Endodermal cell (in vitro differentiated cells): ENCODE results near the gene PSD2. TPM values are rescaled to one million over a fixed set of nuclear protein-coding genes. Genes with fewer than 3 reads are reported as not detected.

Experiments used
- DNase-seq: peaks from one replicate; pipeline ENCODE4 v3.0.0-alpha.2; 2017
- H3K27ac ChIP-seq: 2 replicates; pipeline ENCODE4 v1.5.1; 2013; ENCODE audit warnings: mild to moderate bottlenecking, low read depth, low read length, moderate library complexity
- H3K27me3 ChIP-seq: 2 replicates; pipeline ENCODE4 v1.6.1; 2013; ENCODE audit warnings: mild to moderate bottlenecking, low read length, moderate library complexity; ENCODE audit not compliant: insufficient read depth, control insufficient read depth, poor library complexity, severe bottlenecking
- H3K36me3 ChIP-seq: 2 replicates; pipeline ENCODE4 v1.7.0; 2013; ENCODE audit warnings: mild to moderate bottlenecking, low read length, moderate library complexity; ENCODE audit not compliant: control insufficient read depth, insufficient read depth
- H3K4me1 ChIP-seq: one replicate; pipeline ENCODE4 v1.7.0; 2013; ENCODE audit warnings: low read length; ENCODE audit not compliant: control insufficient read depth, insufficient read depth
- H3K4me3 ChIP-seq: 2 replicates; pipeline ENCODE4 v1.5.1; 2013; ENCODE audit warnings: mild to moderate bottlenecking, low read length, moderate library complexity
- H3K9ac ChIP-seq: 2 replicates; pipeline ENCODE4 v1.6.1; 2013; ENCODE audit warnings: mild to moderate bottlenecking, low read length, moderate library complexity; ENCODE audit not compliant: poor library complexity, severe bottlenecking; ENCODE audit errors: extremely low read depth
- H3K9me3 ChIP-seq: 2 replicates; pipeline ENCODE4 v1.6.1; 2013; ENCODE audit warnings: mild to moderate bottlenecking, low read length, moderate library complexity; ENCODE audit not compliant: control insufficient read depth
- H3K27ac Mint-ChIP-seq: 2 replicates; pipeline ENCODE4 v1.8.0; 2020; ENCODE audit warnings: mixed read lengths
- H3K27me3 Mint-ChIP-seq: 2 replicates; pipeline ENCODE4 v1.8.0; 2021; ENCODE audit warnings: mild to moderate bottlenecking, mixed read lengths; ENCODE audit not compliant: insufficient read depth
- H3K36me3 Mint-ChIP-seq: 2 replicates; pipeline ENCODE4 v1.8.0; 2020; ENCODE audit warnings: low read depth, mixed read lengths
- H3K4me1 Mint-ChIP-seq: 2 replicates; pipeline ENCODE4 v1.8.0; 2020; ENCODE audit warnings: mixed read lengths
- H3K4me3 Mint-ChIP-seq: 2 replicates; pipeline ENCODE4 v1.8.0; 2020; ENCODE audit warnings: mild to moderate bottlenecking, moderate library complexity, mixed read lengths
- H3K9me3 Mint-ChIP-seq: 2 replicates; pipeline ENCODE4 v1.8.0; 2020; ENCODE audit warnings: mild to moderate bottlenecking, mixed read lengths
- WGBS, 2 experiments: methylation state at CpG; one replicate each; pipeline versions ENCODE4 v1.1.5 to v1.1.7; 2013; ENCODE audit warnings: missing lambda C conversion rate in 2 of 2, mixed read lengths in 1 of 2; ENCODE audit not compliant: insufficient coverage in 1 of 2, insufficient read length in 1 of 2; 5-methylcytosine and 5-hydroxymethylcytosine counted together
- total RNA-seq, 2 donors: library from RNA; stranded (reverse); fragmentation: NEBNext Ultra II Directional in 1 of 2; extraction: Animal tissue kit (Norgen Biotek cat#: 25700) in 1 of 2; gene quantifications; 2 replicates in 1 of 2; 3 replicates in 1 of 2; pipeline ENCODE4 v1.2.1, GENCODE V29; 2021
- TF ChIP-seq, protein P1 (sequence below): fragments of 200-600 bp; sonication (generic); conservative IDR thresholded peaks from 2 replicates; pipeline ENCODE4 v1.5.0; 2021; ENCODE audit warnings: antibody characterized with exemption, mild to moderate bottlenecking

The PSD2 gene
- total RNA-seq, 2 donors from 2014 or later = 0.55 to 2.5 TPM

DNA sequence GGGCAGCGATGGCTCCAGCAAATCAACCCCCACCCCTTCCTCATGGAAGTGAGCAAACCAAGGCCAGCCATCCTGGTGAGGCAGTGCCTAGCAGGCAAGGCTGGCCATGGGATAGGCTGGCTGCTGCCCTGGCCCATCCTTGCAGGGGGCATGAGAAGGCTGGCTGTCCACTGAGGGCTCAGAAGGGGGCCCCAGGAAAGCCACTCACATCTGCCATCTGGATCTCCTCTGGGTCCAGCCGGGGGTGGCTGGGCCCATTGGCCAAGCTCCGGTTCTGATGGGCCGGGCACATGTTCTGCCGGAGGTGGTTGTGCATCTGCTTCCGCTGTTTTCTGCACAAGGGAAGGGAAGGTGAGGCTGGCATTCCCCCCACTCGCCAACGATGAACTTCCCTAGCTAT is 57.1 kb downstream of the PSD2 start:
- Mint-ChIP-seq H3K27ac (no peak overlapping the region), H3K4me1 (peaks cover 6% of the 10 kb centered on the region), H3K27me3 (peaks cover 42% of the 10 kb centered on the region), H3K9me3 (no peaks in the 10 kb centered on the region), H3K36me3 (peaks cover 10% of the 10 kb centered on the region), H3K4me3 (no peak overlapping the region)
- H3K4me3 ChIP-seq = no peak overlapping the region
- no peak overlapping the region for H3K9ac ChIP-seq
- no peak for DNase-seq
- no peaks in the 10 kb centered on the region for H3K4me1 ChIP-seq
- no peak overlapping the region for H3K27ac ChIP-seq
- TF ChIP-seq, protein P1, sequence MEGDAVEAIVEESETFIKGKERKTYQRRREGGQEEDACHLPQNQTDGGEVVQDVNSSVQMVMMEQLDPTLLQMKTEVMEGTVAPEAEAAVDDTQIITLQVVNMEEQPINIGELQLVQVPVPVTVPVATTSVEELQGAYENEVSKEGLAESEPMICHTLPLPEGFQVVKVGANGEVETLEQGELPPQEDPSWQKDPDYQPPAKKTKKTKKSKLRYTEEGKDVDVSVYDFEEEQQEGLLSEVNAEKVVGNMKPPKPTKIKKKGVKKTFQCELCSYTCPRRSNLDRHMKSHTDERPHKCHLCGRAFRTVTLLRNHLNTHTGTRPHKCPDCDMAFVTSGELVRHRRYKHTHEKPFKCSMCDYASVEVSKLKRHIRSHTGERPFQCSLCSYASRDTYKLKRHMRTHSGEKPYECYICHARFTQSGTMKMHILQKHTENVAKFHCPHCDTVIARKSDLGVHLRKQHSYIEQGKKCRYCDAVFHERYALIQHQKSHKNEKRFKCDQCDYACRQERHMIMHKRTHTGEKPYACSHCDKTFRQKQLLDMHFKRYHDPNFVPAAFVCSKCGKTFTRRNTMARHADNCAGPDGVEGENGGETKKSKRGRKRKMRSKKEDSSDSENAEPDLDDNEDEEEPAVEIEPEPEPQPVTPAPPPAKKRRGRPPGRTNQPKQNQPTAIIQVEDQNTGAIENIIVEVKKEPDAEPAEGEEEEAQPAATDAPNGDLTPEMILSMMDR = no peak
- WGBS, 2 experiments = 87 to 96% methylated on average over 5 to 8 of the region's 8 CpGs
- no peaks in the 10 kb centered on the region for H3K9me3 ChIP-seq
- H3K27me3 ChIP-seq = peaks cover 20% of the 10 kb centered on the region
- no peaks in the 10 kb centered on the region for H3K36me3 ChIP-seq

DNA sequence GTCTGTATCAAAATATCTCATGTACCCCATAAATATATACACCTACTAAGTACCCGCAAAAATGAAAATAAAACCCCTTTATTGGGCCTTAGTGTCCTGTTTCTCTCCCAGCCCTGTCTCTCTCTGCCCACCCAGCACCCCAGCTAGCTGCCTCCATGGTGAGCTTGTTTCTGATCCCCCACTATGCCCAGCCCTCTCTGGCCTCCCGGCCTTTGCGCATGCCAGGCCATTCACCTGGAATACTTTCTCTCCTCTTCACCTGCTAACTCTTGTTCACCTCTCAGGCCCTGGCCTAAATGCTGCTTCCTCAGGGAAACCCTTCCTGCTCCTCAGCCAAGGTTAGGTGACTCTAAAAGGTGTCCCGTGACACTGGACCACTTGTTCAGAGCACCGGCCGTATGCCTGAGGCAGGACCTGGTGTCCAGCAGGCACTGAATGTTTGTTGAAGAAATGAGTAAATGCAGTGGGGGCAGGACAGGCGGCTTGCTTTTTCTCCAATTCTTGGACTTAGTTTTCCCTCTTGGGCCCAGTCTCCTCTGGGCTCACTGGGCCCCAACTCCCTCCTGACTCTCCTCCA is 58.5 kb downstream of the PSD2 start:
- Mint-ChIP-seq H3K27me3 (peaks cover 37% of the 10 kb centered on the region), H3K4me1 (peaks cover 6% of the 10 kb centered on the region), H3K9me3 (no peaks in the 10 kb centered on the region), H3K27ac (no peak overlapping the region), H3K36me3 (peaks cover 10% of the 10 kb centered on the region), H3K4me3 (no peak overlapping the region)
- no peaks in the 10 kb centered on the region for H3K9me3 ChIP-seq
- TF ChIP-seq, protein P1 = no peak
- H3K4me3 ChIP-seq = no peak overlapping the region
- no peak for DNase-seq
- peaks cover 18% of the 10 kb centered on the region for H3K27me3 ChIP-seq
- no peak overlapping the region for H3K27ac ChIP-seq
- no peak overlapping the region for H3K9ac ChIP-seq
- H3K36me3 ChIP-seq = no peaks in the 10 kb centered on the region
- 94 to 96% methylated on average over 6 to 7 of the region's 7 CpGs for WGBS, 2 experiments
- no peaks in the 10 kb centered on the region for H3K4me1 ChIP-seq

DNA sequence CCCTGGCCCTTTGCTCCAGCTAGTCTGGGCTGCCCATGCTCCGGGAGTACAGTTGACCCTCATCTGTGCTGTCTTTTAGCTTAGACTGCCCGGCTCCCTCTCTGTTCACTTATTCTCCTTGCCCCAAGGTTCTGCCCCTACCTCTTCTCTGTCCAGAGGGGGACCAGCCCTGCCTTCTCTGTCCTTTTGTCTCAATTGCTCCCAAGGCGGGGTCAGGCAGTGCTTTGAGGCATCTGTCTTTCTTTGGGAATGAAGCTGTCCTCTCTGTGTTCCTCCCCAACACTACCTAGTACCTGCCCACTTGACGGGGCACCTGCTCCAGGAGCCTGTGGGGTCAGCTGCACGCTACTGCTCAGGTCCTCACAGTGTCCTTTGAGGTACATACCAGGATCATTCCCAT is 59.3 kb downstream of the PSD2 start:
- Mint-ChIP-seq H3K27ac (no peak overlapping the region), H3K9me3 (no peaks in the 10 kb centered on the region), H3K4me1 (peaks cover 6% of the 10 kb centered on the region), H3K27me3 (peaks cover 32% of the 10 kb centered on the region), H3K4me3 (no peak overlapping the region), H3K36me3 (peaks cover 10% of the 10 kb centered on the region)
- H3K4me3 ChIP-seq = no peak overlapping the region
- no peaks in the 10 kb centered on the region for H3K4me1 ChIP-seq
- no peak for DNase-seq
- 88 to 100% methylated on average over 3 to 5 of the region's 5 CpGs for WGBS, 2 experiments
- TF ChIP-seq, protein P1 = no peak
- no peak overlapping the region for H3K9ac ChIP-seq
- H3K36me3 ChIP-seq = no peaks in the 10 kb centered on the region
- no peaks in the 10 kb centered on the region for H3K9me3 ChIP-seq
- H3K27ac ChIP-seq = no peak overlapping the region
- peaks cover 9% of the 10 kb centered on the region for H3K27me3 ChIP-seq
